Lung microvascular endothelial cell (primary cell): Measurements from ENCODE around the gene CDK2AP2. TPM values are rescaled to one million over a fixed set of nuclear protein-coding genes. Genes with fewer than 3 reads are reported as not detected.
"Not testable (repeated sequence)": the region's sequence is repeated elsewhere in the genome, so short reads cannot be mapped to it uniquely, and the experiment has no call there.

Source experiments
- DNase-seq, 2 donors: peaks; one replicate each; pipeline versions ENCODE4 v3.0.0 to v3.0.0-alpha.2; 2010; ENCODE audit warnings: low read depth in 2 of 2
- total RNA-seq: library from RNA; depleted of rRNA; stranded (reverse); fragments of >200 nt; gene quantifications from 2 replicates; pipeline ENCODE4 v1.2.1, GENCODE V29; 2014

CDK2AP2 gene
- 13.1 and 19.2 TPM in 2 replicates for total RNA-seq

GRCh38 chr11:67507864-67508485 lies at the start of gene CDK2AP2:
TSS of gene CDK2AP2 (minus strand) at chr11:67508162. CDS start at chr11:67508082, 80 bp downstream.
- DNase-seq: peak; percentile 100

GRCh38 chr11:67556244-67556643 lies 48.3 kb upstream of the CDK2AP2 start:
- no peak for DNase-seq

GRCh38 chr11:67551697-67552096 lies 43.7 kb upstream of the CDK2AP2 start:
- DNase-seq: not testable (repeated sequence)

- DNase-seq: no peak
These were observed 43.2 kb upstream of the CDK2AP2 start for GRCh38 chr11:67551127-67551526.

- DNase-seq: no peak
These were observed 40.7 kb upstream of the CDK2AP2 start for GRCh38 chr11:67548555-67549110.

GRCh38 chr11:67548112-67548511 lies 40.1 kb upstream of the CDK2AP2 start:
- not testable (repeated sequence) for DNase-seq

- no peak for DNase-seq
These were observed 37.3 kb upstream of the CDK2AP2 start for GRCh38 chr11:67545280-67545679.

GRCh38 chr11:67544616-67545242 lies 36.8 kb upstream of the CDK2AP2 start:
- no peak for DNase-seq

GRCh38 chr11:67543585-67543984 lies 35.6 kb upstream of the CDK2AP2 start:
- DNase-seq: no peak

- DNase-seq: no peak
These were observed 35.0 kb upstream of the CDK2AP2 start for GRCh38 chr11:67542971-67543370.

GRCh38 chr11:67542169-67542568 lies 34.2 kb upstream of the CDK2AP2 start:
- DNase-seq: no peak

- DNase-seq: no peak
These were observed 33.2 kb upstream of the CDK2AP2 start for GRCh38 chr11:67541198-67541597.

- DNase-seq: no peak
These were observed 31.6 kb upstream of the CDK2AP2 start for GRCh38 chr11:67539550-67539949.

GRCh38 chr11:67538823-67539505 lies 31.0 kb upstream of the CDK2AP2 start:
- no peak for DNase-seq

GRCh38 chr11:67538306-67538705 lies 30.3 kb upstream of the CDK2AP2 start:
- DNase-seq: no peak

GRCh38 chr11:67535561-67535960 lies 27.6 kb upstream of the CDK2AP2 start:
- DNase-seq: no peak

- no peak for DNase-seq
These were observed 26.2 kb upstream of the CDK2AP2 start for GRCh38 chr11:67534070-67534679.

GRCh38 chr11:67532889-67533288 lies 24.9 kb upstream of the CDK2AP2 start:
- no peak for DNase-seq

- no peak for DNase-seq
These were observed 22.3 kb upstream of the CDK2AP2 start for GRCh38 chr11:67530282-67530592.

GRCh38 chr11:67528376-67528775 lies 20.4 kb upstream of the CDK2AP2 start:
- no peak for DNase-seq

- no peak for DNase-seq
These were observed 17.5 kb upstream of the CDK2AP2 start for GRCh38 chr11:67525275-67525976.

GRCh38 chr11:67524480-67524808 lies 16.5 kb upstream of the CDK2AP2 start:
- no peak for DNase-seq
